T-helper 2 cell treated with Interferon-gamma antibody and Interleukin-4, amounts not matched to agents 5 μg/mL and 100 μg/mL, for 36 hours (primary cell): ENCODE measurements around the gene HAUS3.
"Not testable (repeated sequence)": the region's sequence is repeated elsewhere in the genome, so short reads cannot be mapped to it uniquely, and the experiment has no call there.

Experiments used
- DNase-seq: peaks from one replicate; pipeline ENCODE4 v3.0.0; 2021; ENCODE audit warnings: low spot score
- H3K27ac Mint-ChIP-seq: one replicate; pipeline ENCODE4 v1.8.0; 2021; ENCODE audit warnings: mild to moderate bottlenecking, mixed read lengths
- H3K27me3 Mint-ChIP-seq: one replicate; pipeline ENCODE4 v1.8.0; 2021; ENCODE audit warnings: low read depth, mixed read lengths
- H3K36me3 Mint-ChIP-seq: one replicate; pipeline ENCODE4 v1.8.0; 2021; ENCODE audit warnings: low read depth, mixed read lengths
- H3K4me1 Mint-ChIP-seq: one replicate; pipeline ENCODE4 v1.8.0; 2021; ENCODE audit warnings: low read depth, mixed read lengths
- H3K4me3 Mint-ChIP-seq: one replicate; pipeline ENCODE4 v1.8.0; 2022; ENCODE audit warnings: mild to moderate bottlenecking, moderate library complexity, mixed read lengths
- H3K9me3 Mint-ChIP-seq: one replicate; pipeline ENCODE4 v1.8.0; 2021; ENCODE audit warnings: mixed read lengths

HAUS3 gene

DNA sequence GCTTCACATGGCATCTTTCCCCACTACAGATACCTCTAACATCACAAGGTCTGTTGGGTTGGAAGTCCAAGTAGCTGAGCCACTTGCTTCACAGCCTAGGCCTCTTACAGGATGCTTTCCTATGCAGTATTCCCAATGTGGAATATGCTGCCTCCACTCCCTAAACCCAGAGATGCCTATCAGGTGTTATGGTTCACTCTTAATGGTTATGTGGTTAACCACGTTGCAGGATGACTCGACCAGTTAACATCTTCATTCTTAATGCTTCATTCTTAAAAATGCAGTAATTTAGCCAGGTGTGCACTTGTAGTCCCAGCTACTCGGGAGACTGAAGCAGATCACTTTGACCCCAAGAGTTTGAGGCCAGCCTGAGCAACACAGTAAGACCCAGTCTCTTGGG, 24.2 kb downstream of the HAUS3 start:
- no peak overlapping the region for H3K27ac Mint-ChIP-seq
- peaks cover 5% of the 10 kb centered on the region for H3K36me3 Mint-ChIP-seq
- peaks cover 13% of the 10 kb centered on the region for H3K4me1 Mint-ChIP-seq
- no peak for DNase-seq
- no peaks in the 10 kb centered on the region for H3K9me3 Mint-ChIP-seq
- H3K4me3 Mint-ChIP-seq: no peak overlapping the region
- no peaks in the 10 kb centered on the region for H3K27me3 Mint-ChIP-seq

DNA sequence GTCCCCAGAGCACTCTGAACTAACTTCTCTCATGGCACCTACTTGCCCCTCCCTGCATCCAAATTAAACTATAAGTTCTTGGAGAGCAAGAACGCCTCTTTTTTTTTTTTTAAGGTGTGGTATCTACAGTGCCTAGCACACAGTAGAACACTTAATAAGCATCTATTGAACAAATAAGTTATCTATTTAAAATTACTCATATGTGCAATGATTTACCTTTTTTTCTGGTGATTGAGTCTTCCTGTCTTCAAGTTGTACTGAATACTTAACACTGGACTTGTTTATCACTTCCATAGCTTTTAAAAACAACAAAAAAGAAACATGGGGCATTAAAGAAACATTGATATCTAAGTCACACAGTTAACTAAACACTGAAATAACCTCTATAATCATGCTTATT, 29.1 kb downstream of the HAUS3 start:
- H3K27me3 Mint-ChIP-seq: no peaks in the 10 kb centered on the region
- peaks cover 5% of the 10 kb centered on the region for H3K4me1 Mint-ChIP-seq
- H3K36me3 Mint-ChIP-seq: no peaks in the 10 kb centered on the region
- no peak overlapping the region for H3K4me3 Mint-ChIP-seq
- H3K9me3 Mint-ChIP-seq: no peaks in the 10 kb centered on the region
- DNase-seq: no peak
- no peak overlapping the region for H3K27ac Mint-ChIP-seq

GRCh38 chr4:2202789-2203188, 39.1 kb downstream of the HAUS3 start:
- not testable (repeated sequence) for H3K4me3 Mint-ChIP-seq, H3K9me3 Mint-ChIP-seq, DNase-seq, H3K27ac Mint-ChIP-seq, H3K4me1 Mint-ChIP-seq, H3K36me3 Mint-ChIP-seq, H3K27me3 Mint-ChIP-seq

DNA sequence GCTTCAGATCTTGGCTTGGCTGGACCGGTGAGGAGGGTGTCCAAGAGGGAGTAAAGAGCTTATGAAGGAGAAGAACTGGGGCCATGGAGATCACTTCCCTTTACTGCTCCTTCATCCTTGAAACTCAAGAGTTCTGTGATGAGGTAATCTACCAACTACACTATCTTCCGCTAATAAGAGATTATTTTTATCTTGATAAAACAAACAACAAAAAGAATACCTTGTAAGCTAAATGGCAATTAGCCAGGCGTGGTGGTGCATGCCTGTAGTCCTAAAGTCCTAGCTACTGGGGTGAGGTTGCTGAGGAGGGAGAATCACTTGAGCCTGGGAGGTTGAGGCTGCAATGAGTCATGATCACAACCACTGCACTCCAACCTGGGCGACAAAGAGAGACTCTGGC, 47.4 kb downstream of the HAUS3 start:
- H3K36me3 Mint-ChIP-seq: peaks cover 3% of the 10 kb centered on the region
- peaks cover 4% of the 10 kb centered on the region for H3K27me3 Mint-ChIP-seq
- no peak for DNase-seq
- no peaks in the 10 kb centered on the region for H3K9me3 Mint-ChIP-seq
- H3K4me1 Mint-ChIP-seq: peaks cover 4% of the 10 kb centered on the region
- no peak overlapping the region for H3K4me3 Mint-ChIP-seq
- no peak overlapping the region for H3K27ac Mint-ChIP-seq

GRCh38 chr4:2193326-2193725, 48.6 kb downstream of the HAUS3 start:
- H3K27me3 Mint-ChIP-seq: peaks cover 4% of the 10 kb centered on the region
- DNase-seq: no peak
- H3K9me3 Mint-ChIP-seq: no peaks in the 10 kb centered on the region
- H3K27ac Mint-ChIP-seq: no peak overlapping the region
- H3K36me3 Mint-ChIP-seq: peaks cover 3% of the 10 kb centered on the region
- H3K4me3 Mint-ChIP-seq: no peak overlapping the region
- H3K4me1 Mint-ChIP-seq: peaks cover 1% of the 10 kb centered on the region

DNA sequence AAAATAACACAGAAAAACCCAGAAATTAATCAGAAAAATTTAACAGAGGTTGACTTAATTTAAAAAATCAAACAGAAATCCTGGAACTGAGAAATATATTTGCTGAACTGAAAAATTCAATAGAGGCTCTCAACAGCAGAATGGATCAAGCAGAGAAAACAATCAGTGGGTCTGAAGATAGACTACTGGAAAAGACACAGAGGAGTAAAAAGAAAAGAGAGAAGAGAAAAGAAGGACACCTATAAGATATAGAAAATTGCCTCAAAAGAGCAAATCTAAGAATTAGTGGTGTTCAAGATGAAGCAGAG, 55.1 kb downstream of the HAUS3 start:
- H3K36me3 Mint-ChIP-seq: peaks cover 9% of the 10 kb centered on the region
- H3K27ac Mint-ChIP-seq: no peak overlapping the region
- H3K4me3 Mint-ChIP-seq: no peak overlapping the region
- peaks cover 9% of the 10 kb centered on the region for H3K9me3 Mint-ChIP-seq
- DNase-seq: no peak
- peaks cover 17% of the 10 kb centered on the region for H3K4me1 Mint-ChIP-seq
- H3K27me3 Mint-ChIP-seq: peaks cover 4% of the 10 kb centered on the region

DNA sequence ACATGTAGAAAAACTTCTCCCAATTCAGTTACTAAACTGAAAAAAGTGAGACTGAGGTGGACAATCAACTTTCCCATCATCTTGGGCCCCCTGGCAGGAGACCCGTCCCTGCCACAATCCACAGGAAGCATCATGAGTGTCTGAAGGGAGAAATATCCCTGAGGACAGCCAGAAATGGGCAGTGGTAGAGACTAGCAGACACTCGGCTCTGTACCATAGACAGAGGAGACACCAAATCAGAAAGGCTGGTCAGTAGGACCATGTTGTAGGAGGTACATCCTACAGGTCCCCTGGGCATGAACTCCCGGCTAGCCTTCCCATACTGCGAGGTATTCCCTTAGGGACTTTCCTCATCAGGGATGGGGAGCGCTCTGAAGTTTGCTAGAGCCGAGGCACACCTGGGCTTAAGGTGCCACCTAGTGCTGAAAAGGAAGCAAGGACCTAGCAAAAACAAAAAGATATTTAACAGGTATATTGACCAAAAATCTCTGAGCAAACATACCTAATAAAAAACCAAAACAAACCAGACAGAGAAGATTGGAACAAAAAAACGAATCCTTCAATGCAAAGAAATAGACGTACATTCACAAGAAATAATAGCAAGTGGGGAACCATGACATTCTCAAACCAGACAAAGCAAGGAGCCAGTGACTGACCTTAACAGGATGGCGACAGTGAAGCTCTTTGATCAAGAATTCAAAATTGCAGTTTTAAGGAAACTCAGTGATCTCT, 55.6 kb downstream of the HAUS3 start:
- Mint-ChIP-seq H3K27ac (no peak overlapping the region), H3K4me3 (no peak overlapping the region), H3K27me3 (peaks cover 4% of the 10 kb centered on the region), H3K4me1 (peaks cover 16% of the 10 kb centered on the region), H3K36me3 (peaks cover 9% of the 10 kb centered on the region), H3K9me3 (peaks cover 9% of the 10 kb centered on the region)
- no peak for DNase-seq

GRCh38 chr4:2183394-2183793, 58.5 kb downstream of the HAUS3 start:
- peaks cover 9% of the 10 kb centered on the region for H3K36me3 Mint-ChIP-seq

GRCh38 chr4:2182994-2183393, 58.9 kb downstream of the HAUS3 start:
- H3K27ac Mint-ChIP-seq: no peak overlapping the region
- H3K36me3 Mint-ChIP-seq: peaks cover 9% of the 10 kb centered on the region
- H3K4me3 Mint-ChIP-seq: no peak overlapping the region
- no peak for DNase-seq
- peaks cover 9% of the 10 kb centered on the region for H3K9me3 Mint-ChIP-seq
- peaks cover 19% of the 10 kb centered on the region for H3K4me1 Mint-ChIP-seq
- no peaks in the 10 kb centered on the region for H3K27me3 Mint-ChIP-seq

More at GRCh38 chr4:2183394-2183793, 58.5 kb downstream of the HAUS3 start:
- H3K27ac Mint-ChIP-seq: no peak overlapping the region
- H3K27me3 Mint-ChIP-seq: no peaks in the 10 kb centered on the region
- peaks cover 16% of the 10 kb centered on the region for H3K4me1 Mint-ChIP-seq
- no peak for DNase-seq
- H3K4me3 Mint-ChIP-seq: no peak overlapping the region
- peaks cover 9% of the 10 kb centered on the region for H3K9me3 Mint-ChIP-seq

- H3K4me3 Mint-ChIP-seq: no peak overlapping the region
- no peaks in the 10 kb centered on the region for H3K27me3 Mint-ChIP-seq
- H3K4me1 Mint-ChIP-seq: peaks cover 41% of the 10 kb centered on the region
- peaks cover 4% of the 10 kb centered on the region for H3K9me3 Mint-ChIP-seq
- H3K27ac Mint-ChIP-seq: no peak overlapping the region
- peaks cover 14% of the 10 kb centered on the region for H3K36me3 Mint-ChIP-seq
- DNase-seq: no peak
These were observed 61.5 kb downstream of the HAUS3 start for GRCh38 chr4:2180410-2180809.

DNA sequence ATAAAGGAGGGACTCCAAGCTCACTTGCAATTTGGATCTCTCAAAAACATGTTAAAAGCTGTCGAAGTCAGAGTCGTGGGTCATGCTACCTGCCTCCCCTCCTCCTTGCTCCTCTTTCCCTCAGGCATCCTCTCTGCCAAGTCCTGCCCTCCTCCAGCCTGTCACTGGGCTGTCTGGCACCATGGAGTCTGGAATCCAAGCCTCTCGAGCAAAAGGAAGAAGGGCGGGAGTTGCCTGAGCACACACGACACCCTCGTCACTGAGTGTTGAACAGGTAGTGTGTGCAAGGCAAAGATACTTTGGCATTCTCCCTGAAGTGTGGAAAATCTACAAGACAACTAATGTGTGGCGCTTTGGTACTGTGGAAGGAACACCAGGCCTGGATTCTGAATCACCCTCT, 62.2 kb downstream of the HAUS3 start:
- peaks cover 14% of the 10 kb centered on the region for H3K36me3 Mint-ChIP-seq
- H3K27me3 Mint-ChIP-seq: no peaks in the 10 kb centered on the region
- H3K4me3 Mint-ChIP-seq: no peak overlapping the region
- peaks cover 4% of the 10 kb centered on the region for H3K9me3 Mint-ChIP-seq
- DNase-seq: no peak
- no peak overlapping the region for H3K27ac Mint-ChIP-seq
- peaks cover 43% of the 10 kb centered on the region for H3K4me1 Mint-ChIP-seq

DNA sequence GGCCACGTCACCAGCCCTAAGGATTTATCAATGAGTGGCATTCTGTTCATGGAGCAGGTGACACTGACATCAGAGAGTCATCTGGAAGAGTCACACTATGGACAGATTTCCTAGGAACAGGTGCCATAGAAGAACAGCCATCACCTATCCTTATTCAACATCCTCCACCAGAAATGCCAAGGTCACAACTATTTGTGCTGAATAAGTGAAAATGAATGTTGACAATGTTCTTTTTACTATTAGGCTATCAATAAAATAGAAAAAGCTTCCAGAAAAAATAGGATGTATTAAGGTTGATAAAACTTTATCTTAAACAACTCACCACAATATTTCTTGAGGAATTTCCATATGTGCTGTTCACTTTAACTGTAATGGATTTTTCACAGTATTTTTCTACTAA, 62.9 kb downstream of the HAUS3 start:
- Mint-ChIP-seq H3K27me3 (no peaks in the 10 kb centered on the region), H3K9me3 (peaks cover 4% of the 10 kb centered on the region), H3K4me3 (no peak overlapping the region), H3K36me3 (peaks cover 13% of the 10 kb centered on the region), H3K4me1 (peaks cover 45% of the 10 kb centered on the region), H3K27ac (no peak overlapping the region)
- no peak for DNase-seq
